Activated effector memory CD4-positive, alpha-beta T cell treated with anti-CD3 and anti-CD28 coated beads, Interleukin-2, amount 50 U/mL, for 16 hours (primary cell): ENCODE measurements around the gene SRA1.
A peak's percentile ranks its signal among the peaks of the same experiment; 100 is the strongest.

Experiments
- DNase-seq: peaks from one replicate; pipeline ENCODE4 v3.0.0-alpha.2; 2020

The SRA1 gene

GRCh38 chr5:140549237-140550144 lies 7.8 kb downstream of the SRA1 start:
- no peak for DNase-seq

GRCh38 chr5:140548791-140549190 lies 8.5 kb downstream of the SRA1 start:
- DNase-seq: no peak

DNA sequence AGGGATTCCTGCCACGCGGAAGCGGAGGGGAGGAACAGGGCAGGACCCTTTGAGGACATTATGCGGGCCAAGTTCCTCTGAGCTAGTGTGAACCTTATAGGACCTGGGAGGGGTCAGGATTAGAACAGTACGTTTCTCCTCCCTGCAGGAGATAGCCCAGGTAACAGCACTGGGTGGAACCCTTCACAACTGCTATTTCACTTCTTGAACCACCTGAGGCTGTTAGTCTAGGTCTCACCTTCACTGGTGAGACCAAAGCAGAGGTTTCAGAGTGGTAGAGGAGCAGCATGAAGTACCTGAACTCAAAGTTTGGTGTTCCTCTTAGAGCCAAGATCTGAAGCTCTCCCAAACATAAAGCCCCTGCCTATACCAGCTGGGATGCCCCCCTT lies 9.0 kb downstream of the SRA1 start:
- DNase-seq: no peak

- peak; percentile 94 for DNase-seq
Measured at GRCh38 chr5:140547508-140548299, 9.6 kb downstream of the SRA1 start, which contains the start of gene EIF4EBP3. Gene EIF4EBP3 (plus strand): TSS chr5:140547662. CDS start chr5:140547738, 76 bp downstream.

- DNase-seq: no peak
Measured at GRCh38 chr5:140546851-140547507, 10.3 kb downstream of the SRA1 start.

DNA sequence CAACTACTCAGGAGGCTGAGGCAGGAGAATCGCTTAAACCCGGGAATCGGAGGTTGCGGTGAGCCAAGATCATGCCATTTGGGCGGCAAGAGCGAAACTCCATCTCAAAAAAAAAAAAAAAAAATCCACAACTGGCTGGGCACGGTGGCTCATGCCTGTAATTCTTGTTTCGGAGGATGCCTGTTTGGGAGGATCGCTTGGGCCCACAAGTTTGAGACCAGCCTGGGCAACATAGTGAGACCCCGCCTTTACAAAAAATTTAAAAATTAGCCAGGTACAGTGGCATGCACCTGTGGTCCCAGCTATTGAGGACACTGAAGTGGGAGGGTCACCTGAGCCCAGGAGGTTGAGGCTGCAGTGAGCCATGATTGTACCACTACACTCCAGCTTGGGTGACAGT lies 11.7 kb downstream of the SRA1 start:
- DNase-seq: no peak

- DNase-seq: no peak
Measured at GRCh38 chr5:140544986-140545385, 12.3 kb downstream of the SRA1 start.

DNA sequence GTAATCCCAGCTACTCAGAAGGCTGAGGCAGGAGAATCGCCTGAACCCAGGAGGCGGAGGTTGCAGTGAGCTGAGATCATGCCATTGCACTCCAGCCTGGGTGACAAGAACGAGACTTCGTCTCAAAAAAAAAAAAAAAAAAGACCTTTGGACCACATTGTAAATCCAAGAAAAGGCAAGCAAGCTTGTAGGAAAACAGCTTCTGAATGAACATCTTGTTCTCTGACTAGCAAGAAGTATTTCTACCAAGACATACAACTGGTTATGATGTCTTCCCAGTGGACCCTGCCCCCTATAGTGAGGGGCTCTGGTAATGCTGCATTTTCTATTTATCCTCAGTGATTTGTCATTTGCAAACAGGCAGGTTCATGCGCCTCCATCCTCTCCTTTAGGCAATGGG lies 14.3 kb downstream of the SRA1 start:
- no peak for DNase-seq

DNA sequence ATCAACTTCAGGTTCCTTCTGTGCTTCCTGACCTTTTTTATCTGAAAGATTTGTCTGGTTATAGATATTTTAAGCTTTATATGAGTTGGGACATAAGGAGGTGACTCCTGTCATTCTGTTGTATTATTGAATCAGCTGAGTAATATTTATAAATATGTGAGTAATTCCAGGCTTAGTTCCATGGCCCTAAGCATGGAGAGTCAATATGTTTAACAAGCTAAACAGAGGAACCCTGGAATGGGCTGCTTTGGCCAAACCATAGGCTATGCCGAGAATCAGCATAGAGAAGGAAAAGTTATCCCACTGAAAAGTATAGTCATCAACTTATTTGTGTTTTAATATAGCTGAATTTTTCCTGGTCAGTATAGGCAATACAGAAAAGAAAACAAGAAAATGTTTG lies 17.0 kb downstream of the SRA1 start:
- no peak for DNase-seq

DNA sequence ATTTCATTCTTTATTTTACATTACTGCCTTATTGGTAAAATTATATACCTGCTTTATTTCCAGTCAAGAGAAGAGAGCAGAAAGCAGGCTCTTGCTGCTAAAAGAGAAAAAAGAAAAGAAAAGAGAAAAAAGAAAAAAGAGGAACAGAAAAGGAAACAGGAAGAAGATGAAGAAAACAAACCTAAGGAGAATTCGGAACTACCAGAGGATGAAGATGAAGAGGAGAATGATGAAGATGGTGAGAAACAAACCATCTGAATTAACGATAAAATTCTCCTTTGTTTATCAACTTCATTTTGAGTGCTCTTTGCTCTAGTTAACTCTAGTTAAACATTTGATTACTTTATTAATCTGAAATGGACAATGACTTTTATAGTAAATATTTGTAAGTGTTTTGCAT lies 33.3 kb downstream of the SRA1 start:
- no peak for DNase-seq

GRCh38 chr5:140513124-140513523 lies 44.1 kb downstream of the SRA1 start:
- no peak for DNase-seq

- no peak for DNase-seq
Measured at GRCh38 chr5:140509898-140510297, 47.4 kb downstream of the SRA1 start.

DNA sequence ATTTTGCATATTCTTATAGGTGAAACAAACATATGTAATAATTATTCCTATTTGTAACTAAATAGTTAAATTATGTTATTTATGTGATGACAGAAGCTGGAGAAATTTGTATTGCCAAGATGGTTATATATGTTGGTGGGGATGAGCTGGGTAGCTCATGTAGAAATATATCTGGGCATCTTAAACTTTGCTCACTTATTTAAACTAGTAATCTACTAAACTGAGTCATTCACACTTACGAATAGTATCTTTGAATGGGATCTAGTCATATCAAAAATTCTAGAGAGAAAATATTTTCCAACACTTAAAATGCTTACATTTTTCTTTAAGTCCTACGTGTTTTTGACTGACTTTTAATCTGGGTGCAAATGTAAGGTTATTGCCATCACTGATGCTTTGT lies 54.4 kb downstream of the SRA1 start:
- no peak for DNase-seq
